ENCODE data around the gene ITFG2. TPM values are rescaled to one million over a fixed set of nuclear protein-coding genes. Genes with fewer than 3 reads are reported as not detected.

Gene ITFG2
- total RNA-seq, 3 donors from 2014 or later = 22.2 to 48.9 (median 35.1) TPM

DNA sequence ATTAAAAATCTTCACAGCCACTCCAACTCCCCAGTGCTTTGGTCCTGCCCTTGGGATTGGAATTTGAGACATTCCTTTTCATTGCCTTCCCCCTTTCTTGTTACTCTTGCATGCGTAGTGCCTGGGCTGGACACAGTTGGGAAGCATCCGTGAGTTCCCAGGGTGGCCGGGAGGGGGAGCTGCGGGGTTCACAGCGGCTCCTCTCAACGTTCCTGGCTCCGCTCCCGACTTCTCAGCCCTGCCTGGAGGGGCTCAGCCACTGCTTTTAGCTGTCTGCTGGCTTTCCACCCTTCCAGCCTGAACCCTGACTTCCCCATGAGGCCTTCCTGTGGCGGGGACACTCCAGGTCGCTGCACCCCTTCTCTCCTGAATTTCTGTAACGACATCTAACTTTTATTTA, 41.2 kb downstream of the ITFG2 start:
- Histone ChIP-seq H3K4me3 (no peak overlapping the region), H3K9me3 (no peaks in the 10 kb centered on the region), H3K27ac (no peak overlapping the region), H3K4me1 (no peaks in the 10 kb centered on the region), H3K27me3 (no peaks in the 10 kb centered on the region), H3K36me3 (no peaks in the 10 kb centered on the region)
- peak; percentile 45 to 80 for DNase-seq (ENCODE audit: low spot score in 2 of 2)
- intact Hi-C loops (cut with DNase I; ENCODE audit: low total_unique reads) = loop anchor here (10.0 kb wide), 1 partner anchor 631 kb away; no protein-coding TSS in a partner anchor
- no peak for TF ChIP-seq POLR2A (IDR thresholded peaks at IDR 0.05)
- TF ChIP-seq, protein P1, sequence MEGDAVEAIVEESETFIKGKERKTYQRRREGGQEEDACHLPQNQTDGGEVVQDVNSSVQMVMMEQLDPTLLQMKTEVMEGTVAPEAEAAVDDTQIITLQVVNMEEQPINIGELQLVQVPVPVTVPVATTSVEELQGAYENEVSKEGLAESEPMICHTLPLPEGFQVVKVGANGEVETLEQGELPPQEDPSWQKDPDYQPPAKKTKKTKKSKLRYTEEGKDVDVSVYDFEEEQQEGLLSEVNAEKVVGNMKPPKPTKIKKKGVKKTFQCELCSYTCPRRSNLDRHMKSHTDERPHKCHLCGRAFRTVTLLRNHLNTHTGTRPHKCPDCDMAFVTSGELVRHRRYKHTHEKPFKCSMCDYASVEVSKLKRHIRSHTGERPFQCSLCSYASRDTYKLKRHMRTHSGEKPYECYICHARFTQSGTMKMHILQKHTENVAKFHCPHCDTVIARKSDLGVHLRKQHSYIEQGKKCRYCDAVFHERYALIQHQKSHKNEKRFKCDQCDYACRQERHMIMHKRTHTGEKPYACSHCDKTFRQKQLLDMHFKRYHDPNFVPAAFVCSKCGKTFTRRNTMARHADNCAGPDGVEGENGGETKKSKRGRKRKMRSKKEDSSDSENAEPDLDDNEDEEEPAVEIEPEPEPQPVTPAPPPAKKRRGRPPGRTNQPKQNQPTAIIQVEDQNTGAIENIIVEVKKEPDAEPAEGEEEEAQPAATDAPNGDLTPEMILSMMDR (IDR thresholded peaks at IDR 0.05) = peak; percentile 31 to 69 (median 66)

- no peaks in the 10 kb centered on the region for H3K36me3 ChIP-seq
- no peak overlapping the region for H3K4me3 ChIP-seq
- DNase-seq (ENCODE audit: low spot score in 2 of 2) = no peak
- no peak overlapping the region for H3K27ac ChIP-seq
- H3K4me1 ChIP-seq = no peaks in the 10 kb centered on the region
- TF ChIP-seq POLR2A (IDR thresholded peaks at IDR 0.05) (no peak), POLR2AphosphoS5 (IDR thresholded peaks at IDR 0.05) (no peak)
- TF ChIP-seq, protein P1 (IDR thresholded peaks at IDR 0.05) = no peak
- no peaks in the 10 kb centered on the region for H3K27me3 ChIP-seq
- no peaks in the 10 kb centered on the region for H3K9me3 ChIP-seq
- intact Hi-C loops (cut with DNase I; ENCODE audit: low total_unique reads) = loop anchor here (10.0 kb wide), 1 partner anchor 630 kb away; no protein-coding TSS in a partner anchor
Observed at GRCh38 chr12:2854669-2855453, 42.4 kb downstream of the ITFG2 start.

- intact Hi-C loops (cut with DNase I; ENCODE audit: low total_unique reads) = loop anchor here (10.0 kb wide), 1 partner anchor 629 kb away; no protein-coding TSS in a partner anchor
- DNase-seq (ENCODE audit: low spot score in 2 of 2) = no peak
Observed at GRCh38 chr12:2855546-2855945, 43.1 kb downstream of the ITFG2 start.

GRCh38 chr12:2856051-2856450, 43.6 kb downstream of the ITFG2 start:
- no peaks in the 10 kb centered on the region for H3K4me1 ChIP-seq
- no peak overlapping the region for H3K4me3 ChIP-seq
- no peak overlapping the region for H3K27ac ChIP-seq
- no peaks in the 10 kb centered on the region for H3K36me3 ChIP-seq
- H3K9me3 ChIP-seq = no peaks in the 10 kb centered on the region
- no peaks in the 10 kb centered on the region for H3K27me3 ChIP-seq
- TF ChIP-seq, protein P1 (IDR thresholded peaks at IDR 0.05) = no peak
- TF ChIP-seq POLR2AphosphoS5 (IDR thresholded peaks at IDR 0.05) (no peak), POLR2A (IDR thresholded peaks at IDR 0.05) (no peak)
- intact Hi-C loops (cut with DNase I; ENCODE audit: low total_unique reads) = loop anchor here (10.0 kb wide), 1 partner anchor 629 kb away; no protein-coding TSS in a partner anchor
- no peak for DNase-seq (ENCODE audit: low spot score in 2 of 2)

More at GRCh38 chr12:2855546-2855945, 43.1 kb downstream of the ITFG2 start:
- no peak overlapping the region for H3K27ac ChIP-seq
- H3K4me1 ChIP-seq = no peaks in the 10 kb centered on the region
- no peak overlapping the region for H3K4me3 ChIP-seq
- H3K27me3 ChIP-seq = no peaks in the 10 kb centered on the region
- TF ChIP-seq, protein P1 (IDR thresholded peaks at IDR 0.05) = no peak
- TF ChIP-seq POLR2A (IDR thresholded peaks at IDR 0.05) = no peak
- no peak for TF ChIP-seq POLR2AphosphoS5 (IDR thresholded peaks at IDR 0.05)
- H3K36me3 ChIP-seq = no peaks in the 10 kb centered on the region
- no peaks in the 10 kb centered on the region for H3K9me3 ChIP-seq

DNA sequence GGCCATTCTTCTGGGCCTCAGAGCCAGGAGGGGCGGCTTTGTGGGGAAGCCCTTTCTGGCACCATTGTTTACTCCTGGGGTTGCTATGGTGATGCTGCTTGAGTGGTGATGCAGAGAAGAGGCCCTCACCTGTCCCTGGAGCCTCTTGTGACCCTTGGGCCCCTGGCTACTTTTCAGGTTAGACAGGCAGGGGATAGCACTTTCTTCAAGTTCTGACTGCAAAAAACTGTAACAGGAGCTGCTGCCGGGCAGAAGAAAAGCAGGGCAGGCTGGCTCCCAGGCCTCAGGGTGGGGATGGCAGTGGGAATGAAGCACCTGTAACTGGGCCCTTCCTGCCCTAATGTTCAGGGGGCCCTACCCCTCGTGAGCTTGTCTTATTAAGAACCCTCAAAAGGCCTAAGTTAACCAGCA, 44.6 kb downstream of the ITFG2 start, which contains the start of gene TEX52:
TSS of gene TEX52 (minus strand) at position 19 of the 411 bp plus-strand sequence. CDS start at position 6, 13 bp downstream.
- H3K4me1 ChIP-seq = no peaks in the 10 kb centered on the region
- H3K4me3 ChIP-seq = no peak within 1 kb of the TSS
- TF ChIP-seq POLR2AphosphoS5 (IDR thresholded peaks at IDR 0.05) (no peak), POLR2A (IDR thresholded peaks at IDR 0.05) (no peak)
- TF ChIP-seq, protein P1 (IDR thresholded peaks at IDR 0.05) = no peak
- H3K9me3 ChIP-seq = no peaks in the 10 kb centered on the region
- no peaks in the 10 kb centered on the region for H3K36me3 ChIP-seq
- no peaks in the 10 kb centered on the region for H3K27me3 ChIP-seq
- intact Hi-C loops (cut with DNase I; ENCODE audit: low total_unique reads) = loop anchor here (10.0 kb wide), 1 partner anchor 628 kb away; no protein-coding TSS in a partner anchor
- DNase-seq (ENCODE audit: low spot score in 2 of 2) = no peak
- no peak within 1 kb of the TSS for H3K27ac ChIP-seq

Measured in breast epithelium (tissue), 4 donors.